ENCODE results near the gene MLPH.

DNA sequence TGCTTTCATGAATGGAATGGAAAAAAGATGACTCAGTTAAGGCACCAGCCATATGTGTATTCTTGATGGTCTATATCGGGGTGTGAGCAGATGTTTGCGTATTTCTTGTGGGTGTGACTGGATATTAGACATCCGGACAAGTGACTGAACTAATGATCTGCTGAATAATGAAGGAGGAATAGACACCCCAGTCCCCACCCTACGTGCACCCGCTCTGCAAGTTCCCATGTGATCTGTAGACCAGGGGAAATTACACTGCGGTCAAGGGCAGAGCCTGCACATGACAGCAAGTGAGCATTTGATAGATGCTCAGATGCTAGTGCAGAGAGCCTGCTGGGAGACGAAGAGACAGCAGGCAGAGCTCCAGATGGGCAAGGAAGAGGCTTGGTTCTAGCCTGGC, 66.9 kb downstream of the MLPH start:
- TF ChIP-seq MXI1 (IDR thresholded peaks at IDR 0.05; ENCODE audit: borderline replicate concordance, low read depth, low read length): no peak
- TF ChIP-seq CTCF (conservative IDR thresholded peaks at IDR 0.05; ENCODE audit: low read depth, low read length): no peak
- no peak for TF ChIP-seq POLR2A (IDR thresholded peaks at IDR 0.05; ENCODE audit: low read depth, low read length)
- TF ChIP-seq RAD21 (IDR thresholded peaks at IDR 0.05; ENCODE audit: low read length): no peak
- TF ChIP-seq, protein P1, sequence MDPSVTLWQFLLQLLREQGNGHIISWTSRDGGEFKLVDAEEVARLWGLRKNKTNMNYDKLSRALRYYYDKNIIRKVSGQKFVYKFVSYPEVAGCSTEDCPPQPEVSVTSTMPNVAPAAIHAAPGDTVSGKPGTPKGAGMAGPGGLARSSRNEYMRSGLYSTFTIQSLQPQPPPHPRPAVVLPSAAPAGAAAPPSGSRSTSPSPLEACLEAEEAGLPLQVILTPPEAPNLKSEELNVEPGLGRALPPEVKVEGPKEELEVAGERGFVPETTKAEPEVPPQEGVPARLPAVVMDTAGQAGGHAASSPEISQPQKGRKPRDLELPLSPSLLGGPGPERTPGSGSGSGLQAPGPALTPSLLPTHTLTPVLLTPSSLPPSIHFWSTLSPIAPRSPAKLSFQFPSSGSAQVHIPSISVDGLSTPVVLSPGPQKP (IDR thresholded peaks at IDR 0.05; ENCODE audit: borderline replicate concordance, low read depth, low read length): no peak
- no peak for TF ChIP-seq SMC3 (IDR thresholded peaks at IDR 0.05; ENCODE audit: low read depth, low read length)
- TF ChIP-seq CEBPB (IDR thresholded peaks at IDR 0.05; ENCODE audit: low read depth, low read length): no peak
- no peak for TF ChIP-seq RCOR1 (IDR thresholded peaks at IDR 0.05; ENCODE audit: insufficient replicate concordance, low read length)
- no peak for TF ChIP-seq CHD1 (IDR thresholded peaks at IDR 0.05; ENCODE audit: low read depth, low read length)
- TF ChIP-seq FOS (IDR thresholded peaks at IDR 0.05; ENCODE audit: low read depth, low read length): no peak
- no peak for TF ChIP-seq MAZ (IDR thresholded peaks at IDR 0.05; ENCODE audit: borderline replicate concordance, low read depth, low read length)
- TF ChIP-seq RFX5 (IDR thresholded peaks at IDR 0.05; ENCODE audit: low read depth, low read length): no peak
- TF ChIP-seq, protein P2, sequence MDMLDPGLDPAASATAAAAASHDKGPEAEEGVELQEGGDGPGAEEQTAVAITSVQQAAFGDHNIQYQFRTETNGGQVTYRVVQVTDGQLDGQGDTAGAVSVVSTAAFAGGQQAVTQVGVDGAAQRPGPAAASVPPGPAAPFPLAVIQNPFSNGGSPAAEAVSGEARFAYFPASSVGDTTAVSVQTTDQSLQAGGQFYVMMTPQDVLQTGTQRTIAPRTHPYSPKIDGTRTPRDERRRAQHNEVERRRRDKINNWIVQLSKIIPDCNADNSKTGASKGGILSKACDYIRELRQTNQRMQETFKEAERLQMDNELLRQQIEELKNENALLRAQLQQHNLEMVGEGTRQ (IDR thresholded peaks at IDR 0.05; ENCODE audit: low read depth, low read length): no peak

All from IMR-90 (cell line).